ENCODE results near the gene DRC3.
A peak's percentile ranks its signal among the peaks of the same experiment; 100 is the strongest.
"Not testable (repeated sequence)": the region's sequence is repeated elsewhere in the genome, so short reads cannot be mapped to it uniquely, and the experiment has no call there.

The DRC3 gene

GRCh38 chr17:17972126-17972951, at the start of gene DRC3, which contains the start of gene TOM1L2:
DRC3 (plus strand) TSS chr17:17972862; CDS start chr17:17977599, 4,737 bp downstream.
TOM1L2 (minus strand) TSS chr17:17972400; CDS start chr17:17972313, 87 bp downstream.
- peak; percentile 100 for DNase-seq

- DNase-seq = no peak
Measured at GRCh38 chr17:17924131-17924856, 48.4 kb upstream of the DRC3 start.

- no peak for DNase-seq
Measured at GRCh38 chr17:17924857-17925250, 47.8 kb upstream of the DRC3 start.

- no peak for DNase-seq
Measured at GRCh38 chr17:17926036-17926435, 46.6 kb upstream of the DRC3 start.

GRCh38 chr17:17926840-17927449, 45.7 kb upstream of the DRC3 start:
- no peak for DNase-seq

GRCh38 chr17:17928398-17929287, 44.0 kb upstream of the DRC3 start:
- DNase-seq = no peak

- DNase-seq = no peak
Measured at GRCh38 chr17:17929655-17930380, 42.8 kb upstream of the DRC3 start.

- no peak for DNase-seq
Measured at GRCh38 chr17:17930674-17931073, 42.0 kb upstream of the DRC3 start.

GRCh38 chr17:17931159-17931558, 41.5 kb upstream of the DRC3 start:
- no peak for DNase-seq

- no peak for DNase-seq
Measured at GRCh38 chr17:17933775-17934174, 38.9 kb upstream of the DRC3 start.

- no peak for DNase-seq
Measured at GRCh38 chr17:17934214-17934613, 38.4 kb upstream of the DRC3 start.

- no peak for DNase-seq
Measured at GRCh38 chr17:17934806-17935205, 37.9 kb upstream of the DRC3 start.

- DNase-seq = no peak
Measured at GRCh38 chr17:17935321-17936271, 37.1 kb upstream of the DRC3 start.

GRCh38 chr17:17937201-17937853, 35.3 kb upstream of the DRC3 start:
- DNase-seq = no peak

- DNase-seq = no peak
Measured at GRCh38 chr17:17937958-17938357, 34.7 kb upstream of the DRC3 start.

- DNase-seq = no peak
Measured at GRCh38 chr17:17938388-17939107, 34.1 kb upstream of the DRC3 start.

GRCh38 chr17:17939941-17940340, 32.7 kb upstream of the DRC3 start:
- not testable (repeated sequence) for DNase-seq

- DNase-seq = no peak
Measured at GRCh38 chr17:17940441-17940911, 32.2 kb upstream of the DRC3 start.

GRCh38 chr17:17941015-17941414, 31.6 kb upstream of the DRC3 start:
- no peak for DNase-seq
